DOHH2 (cell line): ENCODE data around the gene OTOP3.

Source experiments
- CTCF ChIP-seq: fragments of 200-600 bp; sonication (generic); IDR thresholded peaks from one replicate; pipeline ENCODE4 v1.5.1; 2014; ENCODE audit warnings: antibody characterized with exemption, mild to moderate bottlenecking, low read depth, low read length; ENCODE audit not compliant: poor library complexity, severe bottlenecking
- EZH2phosphoT487 ChIP-seq: fragments of 200-600 bp; sonication (generic); IDR thresholded peaks from 2 replicates; pipeline ENCODE4 v1.6.1; 2017; ENCODE audit warnings: borderline replicate concordance, mild to moderate bottlenecking, antibody characterized with exemption, low read length, moderate library complexity, mixed read lengths

DNA sequence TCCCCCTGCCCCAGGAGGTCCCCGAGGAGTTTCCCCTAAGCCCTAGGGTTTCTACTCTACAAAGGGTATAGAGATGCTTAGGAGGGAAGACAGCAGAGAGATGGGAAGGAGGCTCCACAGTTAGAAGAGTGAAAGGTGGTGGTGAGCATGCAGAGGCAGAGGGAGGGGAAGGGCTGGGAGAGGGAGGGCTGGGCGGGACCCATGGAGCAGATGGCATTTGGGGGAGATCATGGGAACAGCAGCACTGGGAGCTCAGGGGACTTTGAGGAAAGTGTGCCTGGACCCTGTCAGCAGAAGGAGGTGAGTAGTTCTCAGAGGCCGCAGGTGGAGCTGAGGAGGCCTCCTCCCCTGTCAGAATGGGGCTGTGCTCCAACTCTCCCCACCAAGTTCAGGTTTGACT lies 650 bp upstream of the OTOP3 start:
- TF ChIP-seq CTCF: no peak
- TF ChIP-seq EZH2phosphoT487: no peak
